ENCODE measurements around the gene CEBPZ. TPM values are rescaled to one million over a fixed set of nuclear protein-coding genes. Genes with fewer than 3 reads are reported as not detected.

Gene CEBPZ
- total RNA-seq, 120 experiments from 2014 or later: 18.0 to 44.8 (median 29.7) TPM

Other genes starting within 250 kb of the CEBPZ start
- 10 to 100 TPM; 25.4 to 49.0 (median 39.5) TPM for gene HEATR5B, start 147.2 kb downstream of the CEBPZ start, total RNA-seq
- 10 to 100 TPM; 11.3 to 24.1 (median 17.3) TPM for gene GPATCH11, start 147.1 kb downstream of the CEBPZ start, total RNA-seq
- 100 to 1,000 TPM in 3 of 120 experiments, 10 to 100 TPM in 117; 30.7 to 122 (median 49.8) TPM for gene EIF2AK2, start 74.6 kb downstream of the CEBPZ start, total RNA-seq
- not detected for gene SULT6B1, start 42.9 kb downstream of the CEBPZ start, total RNA-seq
- gene CEBPZOS, start 35.1 kb downstream of the CEBPZ start, total RNA-seq: 10 to 100 TPM; 31.6 to 64.9 (median 49.0) TPM
- gene NDUFAF7, start 62 bp upstream of the CEBPZ start, total RNA-seq: 10 to 100 TPM; 18.9 to 51.7 (median 32.5) TPM
- gene PRKD3, start 93.2 kb upstream of the CEBPZ start, total RNA-seq: 10 to 100 TPM in 112 of 120 experiments, 1 to 10 TPM in 8; 7.8 to 37.9 (median 16.4) TPM
- 10 to 100 TPM in 111 of 120 experiments, 1 to 10 TPM in 9; 4.6 to 30.3 (median 17.4) TPM for gene QPCT, start 113.0 kb upstream of the CEBPZ start, total RNA-seq